ENCODE results near the gene CELSR1.

CELSR1 gene

DNA sequence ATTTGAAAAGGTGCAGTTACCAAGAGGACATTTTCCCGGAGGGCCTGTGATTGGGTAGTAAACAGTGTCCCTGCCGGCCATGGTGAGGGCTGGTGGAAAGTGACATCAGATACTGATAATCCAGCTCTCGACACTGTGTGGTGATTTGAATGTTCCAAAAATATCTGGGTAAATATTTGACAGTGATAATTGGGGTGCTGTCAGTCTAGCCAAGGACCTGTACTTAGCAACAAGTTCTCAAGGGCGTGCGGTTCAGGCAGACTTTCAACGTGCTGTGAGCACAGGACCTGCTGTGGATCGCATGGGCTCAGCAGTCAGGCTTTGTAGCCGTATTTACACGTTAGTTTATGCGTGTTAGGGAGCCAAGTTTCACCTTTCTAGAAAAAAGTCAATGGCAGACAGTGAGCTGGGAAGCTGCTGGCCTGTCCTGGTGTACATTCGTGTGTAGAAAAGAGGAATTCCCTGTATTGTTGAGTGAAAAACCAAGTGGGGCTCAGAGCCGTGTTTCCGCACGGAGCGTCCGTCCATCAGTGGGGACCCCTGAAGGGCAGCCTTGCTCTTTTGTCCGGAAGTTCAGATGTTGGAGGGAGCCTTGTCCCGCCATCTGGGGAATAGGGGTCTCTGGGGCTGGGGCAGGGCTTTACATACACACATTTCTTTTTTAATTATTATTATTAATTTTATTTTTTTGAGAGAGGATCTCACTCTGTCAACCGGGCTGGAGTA is 190.6 kb downstream of the CELSR1 start:
- DNase-seq (ENCODE audit: low spot score): no peak
- in situ Hi-C loops (cut with MboI; ENCODE audit: low sequenced_read_pairs, unreplicated experiment): no loop called here
- TF ChIP-seq, protein P1, sequence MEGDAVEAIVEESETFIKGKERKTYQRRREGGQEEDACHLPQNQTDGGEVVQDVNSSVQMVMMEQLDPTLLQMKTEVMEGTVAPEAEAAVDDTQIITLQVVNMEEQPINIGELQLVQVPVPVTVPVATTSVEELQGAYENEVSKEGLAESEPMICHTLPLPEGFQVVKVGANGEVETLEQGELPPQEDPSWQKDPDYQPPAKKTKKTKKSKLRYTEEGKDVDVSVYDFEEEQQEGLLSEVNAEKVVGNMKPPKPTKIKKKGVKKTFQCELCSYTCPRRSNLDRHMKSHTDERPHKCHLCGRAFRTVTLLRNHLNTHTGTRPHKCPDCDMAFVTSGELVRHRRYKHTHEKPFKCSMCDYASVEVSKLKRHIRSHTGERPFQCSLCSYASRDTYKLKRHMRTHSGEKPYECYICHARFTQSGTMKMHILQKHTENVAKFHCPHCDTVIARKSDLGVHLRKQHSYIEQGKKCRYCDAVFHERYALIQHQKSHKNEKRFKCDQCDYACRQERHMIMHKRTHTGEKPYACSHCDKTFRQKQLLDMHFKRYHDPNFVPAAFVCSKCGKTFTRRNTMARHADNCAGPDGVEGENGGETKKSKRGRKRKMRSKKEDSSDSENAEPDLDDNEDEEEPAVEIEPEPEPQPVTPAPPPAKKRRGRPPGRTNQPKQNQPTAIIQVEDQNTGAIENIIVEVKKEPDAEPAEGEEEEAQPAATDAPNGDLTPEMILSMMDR (IDR thresholded peaks at IDR 0.05; ENCODE audit: borderline replicate concordance, control extremely low read depth, extremely low read depth, insufficient read depth, missing control alignments): no peak

DNA sequence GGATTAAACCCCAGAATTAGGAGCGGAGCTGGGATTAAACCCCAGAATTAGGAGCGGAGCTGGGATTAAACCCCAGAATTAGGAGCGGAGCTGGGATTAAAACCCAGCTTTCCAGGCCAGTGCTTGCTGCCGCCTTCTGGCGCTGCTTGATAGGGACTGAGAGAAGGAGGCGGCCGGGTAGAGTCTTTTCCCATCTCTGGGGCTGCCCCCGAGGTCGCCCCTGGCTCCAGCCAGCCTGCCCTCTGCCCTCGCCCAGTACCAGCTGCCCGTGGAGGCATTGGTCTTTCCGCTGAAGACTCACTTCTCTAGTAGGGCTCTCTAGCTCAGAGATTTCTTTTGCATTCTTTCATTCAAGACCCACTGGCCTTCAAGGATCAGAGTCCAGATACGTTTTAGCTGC is 196.7 kb downstream of the CELSR1 start:
- in situ Hi-C loops (cut with MboI; ENCODE audit: low sequenced_read_pairs, unreplicated experiment): no loop called here
- TF ChIP-seq, protein P1 (IDR thresholded peaks at IDR 0.05; ENCODE audit: borderline replicate concordance, control extremely low read depth, extremely low read depth, insufficient read depth, missing control alignments): no peak
- no peak for DNase-seq (ENCODE audit: low spot score)

DNA sequence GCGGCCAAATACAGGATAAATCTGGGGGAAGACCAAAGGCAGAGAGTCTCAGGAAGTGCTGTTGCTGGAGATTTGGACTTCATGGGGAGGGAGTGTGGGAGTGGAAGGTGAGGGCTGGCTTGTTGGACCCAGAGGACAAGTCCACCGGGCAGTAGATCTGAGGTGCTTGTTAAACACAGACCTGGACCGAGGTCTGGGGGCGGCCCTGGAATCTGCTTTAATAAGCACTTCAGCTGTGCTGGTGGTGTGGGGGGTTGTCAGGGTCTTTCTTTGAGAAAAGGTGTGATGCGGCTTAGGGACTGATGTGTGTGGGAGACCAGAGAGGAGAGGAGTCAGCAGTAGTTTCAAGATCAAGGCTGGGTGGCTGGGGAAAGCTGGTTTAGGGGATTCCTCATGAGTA is 197.5 kb downstream of the CELSR1 start:
- TF ChIP-seq, protein P1 (IDR thresholded peaks at IDR 0.05; ENCODE audit: borderline replicate concordance, control extremely low read depth, extremely low read depth, insufficient read depth, missing control alignments): no peak
- no peak for DNase-seq (ENCODE audit: low spot score)
- in situ Hi-C loops (cut with MboI; ENCODE audit: low sequenced_read_pairs, unreplicated experiment): no loop called here

DNA sequence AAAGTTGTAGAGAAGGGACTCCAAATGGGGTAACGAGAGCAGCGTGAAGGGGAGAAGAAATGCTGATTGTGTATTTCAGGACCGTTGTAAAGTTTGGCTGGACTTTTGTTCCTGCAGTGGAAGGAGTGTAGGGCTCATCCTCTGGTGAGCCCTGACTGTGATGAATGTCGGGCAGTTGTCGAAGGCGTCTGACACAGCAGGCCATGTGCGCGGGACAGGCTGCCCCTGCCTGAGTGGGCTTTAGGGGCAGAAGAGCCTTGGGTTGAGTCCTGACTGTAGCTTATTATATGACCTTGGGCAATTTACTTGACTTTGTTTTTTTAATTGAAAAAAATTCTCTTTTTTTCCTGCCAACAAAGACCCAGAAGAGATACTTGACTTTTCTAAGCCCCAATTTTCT is 198.8 kb downstream of the CELSR1 start:
- in situ Hi-C loops (cut with MboI; ENCODE audit: low sequenced_read_pairs, unreplicated experiment): no loop called here
- TF ChIP-seq, protein P1 (IDR thresholded peaks at IDR 0.05; ENCODE audit: borderline replicate concordance, control extremely low read depth, extremely low read depth, insufficient read depth, missing control alignments): no peak

DNA sequence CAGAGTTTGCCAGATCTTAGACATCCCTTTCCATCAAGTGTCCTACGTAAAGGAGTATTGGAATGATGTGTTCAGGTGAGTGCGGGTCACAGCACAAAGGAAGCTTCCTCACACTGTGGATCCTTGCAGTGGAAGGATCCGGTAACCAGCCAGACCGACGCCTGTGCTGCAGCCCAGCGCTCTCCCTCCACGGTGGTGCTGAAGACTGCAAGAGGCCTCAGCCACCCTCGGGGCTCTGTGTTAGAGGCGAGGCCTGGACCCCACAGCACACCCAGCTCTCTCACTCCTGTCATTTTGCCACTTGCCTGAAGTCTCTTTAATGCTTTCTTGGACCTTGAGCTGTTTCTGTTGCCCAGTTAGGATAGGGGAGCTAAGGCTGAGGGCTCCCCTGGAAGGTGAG is 199.6 kb downstream of the CELSR1 start:
- in situ Hi-C loops (cut with MboI; ENCODE audit: low sequenced_read_pairs, unreplicated experiment): no loop called here
- TF ChIP-seq, protein P1 (IDR thresholded peaks at IDR 0.05; ENCODE audit: borderline replicate concordance, control extremely low read depth, extremely low read depth, insufficient read depth, missing control alignments): no peak

More for the DNA sequence above, 198.8 kb downstream of the CELSR1 start:
- DNase-seq (ENCODE audit: low spot score): no peak

DNA sequence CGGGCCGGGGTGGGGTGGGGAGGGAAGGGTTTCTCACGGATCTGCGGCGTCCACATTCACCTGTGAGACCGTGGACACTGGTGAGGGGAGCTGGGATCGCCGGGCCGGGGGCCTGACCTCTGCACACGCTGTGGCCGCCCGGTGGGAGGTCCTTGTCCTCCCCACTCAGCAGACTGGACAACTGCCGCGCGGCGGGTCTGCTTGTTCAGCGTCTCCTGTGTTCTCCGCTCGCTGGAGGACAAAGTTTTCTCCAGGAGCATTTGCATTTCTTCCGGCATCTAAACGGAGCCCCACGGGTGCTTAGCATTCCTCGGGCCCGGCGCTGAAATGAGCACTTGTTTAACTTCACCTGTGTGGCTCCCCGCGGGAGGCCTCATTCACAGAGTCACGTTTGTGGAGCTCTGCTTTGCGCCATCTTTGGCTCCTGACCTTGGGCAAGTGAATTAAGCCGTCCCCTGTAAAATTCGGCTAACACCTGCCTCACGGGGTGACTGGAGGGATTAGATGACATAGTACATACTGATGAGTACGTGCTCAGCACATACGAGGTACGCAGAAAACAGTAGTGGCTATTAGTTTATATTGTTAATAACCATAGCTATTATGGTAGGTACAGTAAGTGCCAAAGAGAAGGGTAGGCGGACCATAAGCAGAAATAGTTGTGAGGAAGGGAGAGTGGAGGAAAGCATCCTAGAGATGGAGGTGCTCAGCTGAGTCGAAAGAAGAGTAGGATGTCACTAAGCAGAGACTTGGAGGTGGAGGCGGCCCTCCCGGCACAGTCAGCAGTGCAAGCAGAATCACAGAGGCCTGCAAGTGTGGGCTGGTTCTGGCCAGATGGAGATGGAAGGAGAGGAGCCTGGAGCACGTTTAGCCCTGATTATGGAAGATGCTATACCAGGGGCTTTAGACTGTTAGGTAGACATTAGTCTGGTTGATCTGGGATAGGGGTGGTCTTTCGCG is 201.0 kb downstream of the CELSR1 start:
- DNase-seq (ENCODE audit: low spot score): no peak
- TF ChIP-seq, protein P1 (IDR thresholded peaks at IDR 0.05; ENCODE audit: borderline replicate concordance, control extremely low read depth, extremely low read depth, insufficient read depth, missing control alignments): no peak
- in situ Hi-C loops (cut with MboI; ENCODE audit: low sequenced_read_pairs, unreplicated experiment): no loop called here

More for the DNA sequence above, 199.6 kb downstream of the CELSR1 start:
- DNase-seq (ENCODE audit: low spot score): no peak
